ENCODE data around the gene PRR5L.

- no peak for TF ChIP-seq POLR2A (IDR thresholded peaks at IDR 0.05)
- TF ChIP-seq, protein P1, sequence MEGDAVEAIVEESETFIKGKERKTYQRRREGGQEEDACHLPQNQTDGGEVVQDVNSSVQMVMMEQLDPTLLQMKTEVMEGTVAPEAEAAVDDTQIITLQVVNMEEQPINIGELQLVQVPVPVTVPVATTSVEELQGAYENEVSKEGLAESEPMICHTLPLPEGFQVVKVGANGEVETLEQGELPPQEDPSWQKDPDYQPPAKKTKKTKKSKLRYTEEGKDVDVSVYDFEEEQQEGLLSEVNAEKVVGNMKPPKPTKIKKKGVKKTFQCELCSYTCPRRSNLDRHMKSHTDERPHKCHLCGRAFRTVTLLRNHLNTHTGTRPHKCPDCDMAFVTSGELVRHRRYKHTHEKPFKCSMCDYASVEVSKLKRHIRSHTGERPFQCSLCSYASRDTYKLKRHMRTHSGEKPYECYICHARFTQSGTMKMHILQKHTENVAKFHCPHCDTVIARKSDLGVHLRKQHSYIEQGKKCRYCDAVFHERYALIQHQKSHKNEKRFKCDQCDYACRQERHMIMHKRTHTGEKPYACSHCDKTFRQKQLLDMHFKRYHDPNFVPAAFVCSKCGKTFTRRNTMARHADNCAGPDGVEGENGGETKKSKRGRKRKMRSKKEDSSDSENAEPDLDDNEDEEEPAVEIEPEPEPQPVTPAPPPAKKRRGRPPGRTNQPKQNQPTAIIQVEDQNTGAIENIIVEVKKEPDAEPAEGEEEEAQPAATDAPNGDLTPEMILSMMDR (IDR thresholded peaks at IDR 0.05) = no peak
- no peak for TF ChIP-seq EP300 (IDR thresholded peaks at IDR 0.05)
Measured at GRCh38 chr11:36409152-36409816, 113.2 kb downstream of the PRR5L start.

Data from ovary (tissue), 3 donors.